Endothelial cell of umbilical vein (primary cell): ENCODE data around the gene OGFOD2. TPM values are rescaled to one million over a fixed set of nuclear protein-coding genes. Genes with fewer than 3 reads are reported as not detected.

ENCODE experiments used
- BruUV-seq: library from RNA; stranded (reverse); fragments of 400-500 nt; replicated peaks from 2 replicates; lab custom pipeline; 2021; lab: Mats Ljungman, UMichigan
- CTCF ChIA-PET: fragments of 300-600, 350-600 bp; sonication (Branson Sonifier 250); formaldehyde crosslinking; loops from one replicate; lab custom pipeline; 2021; ENCODE audit warnings: antibody characterized with exemption, inconsistent platforms; lab: Charles Lee
- POLR2A ChIA-PET: fragments of 300-600, 350-600 bp; sonication (Branson Sonifier 250); formaldehyde crosslinking; loops from one replicate; lab custom pipeline; 2021; ENCODE audit warnings: antibody characterized with exemption, inconsistent platforms; lab: Charles Lee
- DNase-seq: peaks from one replicate; pipeline ENCODE4 v3.0.0-alpha.2; 2011; ENCODE audit warnings: low read depth, low spot score
- FAIRE-seq: peaks from 2 replicates; lab custom pipeline; 2011; peaks lifted over from hg19 to GRCh38; lab: Jason Lieb, UNC
- H2AFZ ChIP-seq: 2 replicates; pipeline ENCODE4 v1.6.0; 2012; ENCODE audit warnings: low read depth, low read length, control low read depth, inconsistent platforms
- H3K27ac ChIP-seq: 2 replicates; pipeline ENCODE4 v1.5.1; 2011; ENCODE audit warnings: low read depth, mild to moderate bottlenecking, control low read depth, low read length, moderate library complexity; ENCODE audit not compliant: insufficient read depth
- H3K27me3 ChIP-seq, 2 experiments: 2 replicates each; pipeline versions ENCODE4 v1.6.0 to v1.6.1; 2011; ENCODE audit warnings: low read length in 2 of 2, mixed read lengths in 1 of 2; ENCODE audit not compliant: control insufficient read depth in 2 of 2, insufficient read depth in 2 of 2
- H3K36me3 ChIP-seq, 2 experiments: 2 replicates in 1 of 2; 3 replicates in 1 of 2; pipeline ENCODE4 v1.5.1; 2011; ENCODE audit warnings: low read length in 2 of 2, mild to moderate bottlenecking in 1 of 2, moderate library complexity in 1 of 2; ENCODE audit not compliant: control insufficient read depth in 2 of 2, insufficient read depth in 2 of 2; ENCODE audit errors: extremely low read depth in 1 of 2
- H3K4me1 ChIP-seq: 3 replicates; pipeline ENCODE4 v1.5.1; 2011; ENCODE audit warnings: mild to moderate bottlenecking, low read length; ENCODE audit not compliant: control insufficient read depth, insufficient read depth; ENCODE audit errors: extremely low read depth
- H3K4me2 ChIP-seq: 2 replicates; pipeline ENCODE4 v1.6.1; 2011; ENCODE audit warnings: low read length, control low read depth, mixed read lengths; ENCODE audit not compliant: insufficient read depth
- H3K4me3 ChIP-seq, 3 experiments: fragments of 200-600 bp in 1 of 3; sonication (generic), shearing (Covaris generic) in 1 of 3; replicated peaks in 1 of 3; 2 replicates each; pipeline ENCODE4 v1.5.1; 2011 to 2016; ENCODE audit warnings: control low read depth in 3 of 3, low read length in 3 of 3, mild to moderate bottlenecking in 2 of 3, inconsistent platforms in 1 of 3, low read depth in 1 of 3, moderate library complexity in 1 of 3; ENCODE audit not compliant: insufficient read depth in 1 of 3
- H3K79me2 ChIP-seq: 2 replicates; pipeline ENCODE4 v1.6.0; 2012; ENCODE audit warnings: low read length, inconsistent platforms; ENCODE audit not compliant: control insufficient read depth, insufficient read depth
- H3K9ac ChIP-seq: replicated peaks from 2 replicates; pipeline ENCODE3; 2011; ENCODE audit warnings: low read length, control low read depth; ENCODE audit not compliant: insufficient read depth; ENCODE audit errors: extremely low read depth
- H3K9me1 ChIP-seq: replicated peaks from 3 replicates; pipeline ENCODE4 v1.6.0; 2011; ENCODE audit warnings: mild to moderate bottlenecking, low read length; ENCODE audit not compliant: control insufficient read depth, insufficient read depth; ENCODE audit errors: extremely low read depth
- H3K9me3 ChIP-seq: replicated peaks from 2 replicates; pipeline ENCODE4 v1.5.1; 2012; ENCODE audit warnings: low read length, inconsistent platforms; ENCODE audit not compliant: control insufficient read depth, insufficient read depth
- H4K20me1 ChIP-seq: replicated peaks from 2 replicates; pipeline ENCODE3; 2011; ENCODE audit warnings: mild to moderate bottlenecking, low read length; ENCODE audit not compliant: control insufficient read depth, insufficient read depth; ENCODE audit errors: extremely low read depth
- EZH2 ChIP-seq: IDR thresholded peaks from 2 replicates; pipeline ENCODE4 v1.6.1; 2012; ENCODE audit warnings: borderline replicate concordance, low read depth, mild to moderate bottlenecking, moderate library complexity, low read length, inconsistent platforms; ENCODE audit not compliant: severe bottlenecking
- FOS ChIP-seq: IDR thresholded peaks from 2 replicates; pipeline ENCODE4 v1.6.1; 2011; ENCODE audit warnings: mild to moderate bottlenecking, low read length, moderate library complexity, borderline replicate concordance; ENCODE audit not compliant: insufficient read depth
- GATA2 ChIP-seq: IDR thresholded peaks from 2 replicates; pipeline ENCODE4 v1.7.0; 2011; ENCODE audit warnings: low read depth, mild to moderate bottlenecking, moderate library complexity, mixed read lengths, low read length; ENCODE audit not compliant: insufficient read length, insufficient read depth
- JUN ChIP-seq: IDR thresholded peaks from 2 replicates; pipeline ENCODE4 v1.6.1; 2011; ENCODE audit warnings: borderline replicate concordance, low read depth; ENCODE audit not compliant: insufficient read length, insufficient read depth
- MYC ChIP-seq: IDR thresholded peaks from one replicate; pipeline ENCODE4 v1.6.1; 2011; ENCODE audit warnings: mild to moderate bottlenecking, low read depth, low read length
- POLR2A ChIP-seq: IDR thresholded peaks from 2 replicates; pipeline ENCODE4 v1.6.1; 2012; ENCODE audit warnings: low read depth, mild to moderate bottlenecking, control low read depth, low read length
- POLR2AphosphoS5 ChIP-seq: IDR thresholded peaks from 2 replicates; pipeline ENCODE4 v1.6.1; 2012; ENCODE audit warnings: low read depth, mild to moderate bottlenecking, control low read depth, low read length, moderate library complexity; ENCODE audit not compliant: insufficient read depth
- dilution Hi-C: fragments of 300-500 bp; cut with MboI; formaldehyde crosslinking; loops from one replicate; pipeline ENCODE4 v1.15.0; 2019; ENCODE audit warnings: low sequenced_read_pairs; ENCODE audit not compliant: extremely low pct_ligation_motif_present
- intact Hi-C: fragments of 100-400 bp; cut with micrococcal nuclease; formaldehyde crosslinking; loops from one replicate; pipeline ENCODE4 v1.10.0; 2022
- polyA plus RNA-seq, 4 experiments: library from polyadenylated mRNA; depleted of rRNA in 3 of 4; stranded (reverse) in 3 of 4; unstranded in 1 of 4; fragments of >200 nt; gene quantifications; 2 replicates each; pipeline versions ENCODE4 v1.2.1 to v1.2.3, GENCODE V29; 2011 to 2012; ENCODE audit warnings: missing spikeins in 1 of 4
- total RNA-seq: library from RNA; stranded (reverse); gene quantifications from 2 replicates; pipeline ENCODE4 v1.2.3, GENCODE V29; 2021
- TF ChIP-seq, protein P1 (sequence below): IDR thresholded peaks from 2 replicates; pipeline ENCODE4 v1.6.1; 2011; ENCODE audit not compliant: insufficient read depth, insufficient read length
- TF ChIP-seq, protein P2 (sequence below), 2 donors: IDR thresholded peaks; 1 replicate in 1 of 2; 2 replicates in 1 of 2; pipeline ENCODE4 v1.5.1; 2011; ENCODE audit warnings: low read length in 2 of 2, mild to moderate bottlenecking in 2 of 2, moderate library complexity in 2 of 2, control low read depth in 1 of 2, inconsistent platforms in 1 of 2, low read depth in 1 of 2; ENCODE audit not compliant: insufficient read depth in 1 of 2; ENCODE audit errors: extremely low read depth in 1 of 2

The OGFOD2 gene
- total and polyA plus RNA-seq, 2 donors (not counting 3 experiments of a cell fraction or from before 2014, with no cell fraction given) = 16.8 to 24.1 TPM

GRCh38 chr12:122996621-122997342, 21.7 kb downstream of the OGFOD2 start:
- TF ChIP-seq JUN (no peak), EZH2 (no peak), POLR2A (no peak), FOS (no peak), GATA2 (no peak), POLR2AphosphoS5 (no peak), MYC (no peak)
- TF ChIP-seq, protein P1, sequence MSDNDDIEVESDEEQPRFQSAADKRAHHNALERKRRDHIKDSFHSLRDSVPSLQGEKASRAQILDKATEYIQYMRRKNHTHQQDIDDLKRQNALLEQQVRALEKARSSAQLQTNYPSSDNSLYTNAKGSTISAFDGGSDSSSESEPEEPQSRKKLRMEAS = no peak
- TF ChIP-seq, protein P2, sequence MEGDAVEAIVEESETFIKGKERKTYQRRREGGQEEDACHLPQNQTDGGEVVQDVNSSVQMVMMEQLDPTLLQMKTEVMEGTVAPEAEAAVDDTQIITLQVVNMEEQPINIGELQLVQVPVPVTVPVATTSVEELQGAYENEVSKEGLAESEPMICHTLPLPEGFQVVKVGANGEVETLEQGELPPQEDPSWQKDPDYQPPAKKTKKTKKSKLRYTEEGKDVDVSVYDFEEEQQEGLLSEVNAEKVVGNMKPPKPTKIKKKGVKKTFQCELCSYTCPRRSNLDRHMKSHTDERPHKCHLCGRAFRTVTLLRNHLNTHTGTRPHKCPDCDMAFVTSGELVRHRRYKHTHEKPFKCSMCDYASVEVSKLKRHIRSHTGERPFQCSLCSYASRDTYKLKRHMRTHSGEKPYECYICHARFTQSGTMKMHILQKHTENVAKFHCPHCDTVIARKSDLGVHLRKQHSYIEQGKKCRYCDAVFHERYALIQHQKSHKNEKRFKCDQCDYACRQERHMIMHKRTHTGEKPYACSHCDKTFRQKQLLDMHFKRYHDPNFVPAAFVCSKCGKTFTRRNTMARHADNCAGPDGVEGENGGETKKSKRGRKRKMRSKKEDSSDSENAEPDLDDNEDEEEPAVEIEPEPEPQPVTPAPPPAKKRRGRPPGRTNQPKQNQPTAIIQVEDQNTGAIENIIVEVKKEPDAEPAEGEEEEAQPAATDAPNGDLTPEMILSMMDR (IDR thresholded peaks at IDR 0.05; ENCODE audit: extremely low read depth in 1 of 2, insufficient read depth in 1 of 2, low read depth in 1 of 2, low read length in 2 of 2) = no peak
- ChIA-PET POLR2A (no interaction called here), CTCF (interaction anchor here (1.1 kb wide), 1 partner anchor 241 kb away, joined by 3 read pairs; no protein-coding TSS in a partner anchor)
- Histone ChIP-seq H3K27me3 (no peaks in the 10 kb centered on the region), H3K4me3 (no peak overlapping the region), H3K9me3 (no peaks in the 10 kb centered on the region), H3K27ac (no peak overlapping the region), H4K20me1 (no peaks in the 10 kb centered on the region), H2AFZ (no peak overlapping the region), H3K9me1 (no peaks in the 10 kb centered on the region), H3K4me1 (no peaks in the 10 kb centered on the region), H3K36me3 (no peaks in the 10 kb centered on the region), H3K9ac (no peak overlapping the region), H3K4me2 (no peak overlapping the region), H3K79me2 (no peaks in the 10 kb centered on the region)
- DNase-seq = no peak
- intact Hi-C loops (no loop called here), dilution Hi-C loops (no loop called here)
- BruUV-seq = no TSS peak
- FAIRE-seq = no peak
